Upper lobe of left lung (tissue), 6 donors: Measurements from ENCODE around the gene HERPUD2. TPM values are rescaled to one million over a fixed set of nuclear protein-coding genes. Genes with fewer than 3 reads are reported as not detected.

Experiments
- ATAC-seq, 2 donors: fragments of 200-7000 bp; cut with Tn5 transposase; one replicate each; pipeline ENCODE4 v1.9.1; 2022; ENCODE audit warnings: mild to moderate bottlenecking in 2 of 2, moderate library complexity in 2 of 2; ENCODE audit not compliant: low FRiP score in 2 of 2
- DNase-seq, 2 donors: peaks; one replicate each; pipeline ENCODE4 v3.0.0-alpha.2; 2019 to 2020
- H3K27ac ChIP-seq, 4 donors: fragments of 200-600 bp; sonication (generic); one replicate each; pipeline ENCODE4 v1.5.1; 2016 to 2019
- H3K27me3 ChIP-seq, 4 donors: fragments of 200-600 bp; sonication (generic); one replicate each; pipeline ENCODE4 v1.5.1; 2017 to 2019
- H3K36me3 ChIP-seq, 4 donors: fragments of 200-600 bp; sonication (generic); one replicate each; pipeline ENCODE4 v1.5.1; 2016 to 2019
- H3K4me1 ChIP-seq, 4 donors: fragments of 200-600 bp; sonication (generic); one replicate each; pipeline ENCODE4 v1.5.1; 2018 to 2019
- H3K4me3 ChIP-seq, 4 donors: fragments of 200-600 bp; sonication (generic); one replicate each; pipeline ENCODE4 v1.5.1; 2017 to 2019; ENCODE audit warnings: mild to moderate bottlenecking in 2 of 4, moderate library complexity in 1 of 4
- H3K9me3 ChIP-seq, 4 donors: fragments of 200-600 bp; sonication (generic); one replicate each; pipeline ENCODE4 v1.5.1; 2018 to 2019
- EP300 ChIP-seq, 4 donors: sonication (generic); formaldehyde crosslinking; IDR thresholded peaks; one replicate each; pipeline ENCODE4 v1.5.1; 2017; ENCODE audit warnings: antibody characterized with exemption in 4 of 4, control low read depth in 2 of 4
- POLR2A ChIP-seq, 4 donors: fragments of 450-650 bp; IDR thresholded peaks; one replicate each; pipeline ENCODE4 v1.5.1; 2016 to 2017; ENCODE audit warnings: antibody characterized with exemption in 4 of 4, mild to moderate bottlenecking in 2 of 4
- POLR2AphosphoS5 ChIP-seq, 2 donors: sonication (generic); formaldehyde crosslinking; IDR thresholded peaks; one replicate each; pipeline ENCODE4 v1.5.1; 2017; ENCODE audit warnings: antibody characterized with exemption in 2 of 2
- WGBS, 2 donors: methylation state at CpG; one replicate each; pipeline ENCODE4 v1.1.5; 2017 to 2018; 5-methylcytosine and 5-hydroxymethylcytosine counted together
- total RNA-seq, 6 donors: library from RNA; depleted of rRNA in 4 of 6; stranded (reverse); fragments of >200 nt in 4 of 6; gene quantifications; one replicate each; pipeline versions ENCODE4 v1.1.0 to v1.2.1, GENCODE V29; 2016 to 2021
- TF ChIP-seq, protein P1 (sequence below), 6 experiments: fragments of 450-650 bp in 4 of 6; fragments of 200-600 bp in 2 of 6; sonication (generic) in 2 of 6; IDR thresholded peaks; one replicate each; pipeline ENCODE4 v1.5.1; 2016 to 2019; ENCODE audit warnings: antibody characterized with exemption in 6 of 6
- donor health status: DM: no; HTN: no; CAD: no; lungs with moderate emphysema.
- donor health status: DM: no; HTN: yes; CAD: no; lungs with severe emphysema.

Gene HERPUD2
- total RNA-seq, 6 donors from 2014 or later, result 29.6 to 63.9 (median 42.2) TPM

DNA sequence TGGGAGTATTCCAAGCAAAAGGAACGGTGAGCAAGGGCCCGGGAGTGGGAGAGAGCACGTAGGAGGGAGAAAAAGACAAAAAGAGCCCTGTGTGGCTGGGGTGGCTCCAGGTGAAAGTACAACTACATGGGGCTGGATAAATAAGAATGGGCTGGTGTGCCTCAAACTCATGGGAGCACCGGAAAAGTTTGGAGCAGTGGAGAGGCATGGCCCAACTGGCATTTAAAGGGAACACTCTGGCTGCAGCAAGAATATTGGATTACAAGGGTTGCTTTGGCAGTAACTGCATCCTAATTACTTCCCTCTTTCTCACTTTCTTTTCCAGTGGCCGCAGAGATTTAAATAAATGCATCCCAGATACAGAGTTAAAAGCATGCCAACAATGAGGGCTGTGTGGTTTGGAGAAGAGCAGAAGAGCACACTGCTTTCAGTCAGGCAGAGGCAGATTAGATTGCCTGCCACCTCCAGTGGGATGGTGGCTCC is 39.1 kb upstream of the HERPUD2 start:
- Histone ChIP-seq H3K27me3 (no peaks in the 10 kb centered on the region), H3K27ac (no peak overlapping the region), H3K9me3 (no peaks in the 10 kb centered on the region), H3K4me3 (no peak overlapping the region), H3K36me3 (no peaks in the 10 kb centered on the region), H3K4me1 (peaks cover 0 to under 1% (median under 1%) of the 10 kb centered on the region in 4 donors)
- ATAC-seq (no peak), DNase-seq (no peak)
- 73 to 82% methylated on average over 5 of the region's 5 CpGs for WGBS, 2 donors
- TF ChIP-seq POLR2AphosphoS5 (IDR thresholded peaks at IDR 0.05), result no peak
- no peak for TF ChIP-seq EP300 (IDR thresholded peaks at IDR 0.05)
- TF ChIP-seq POLR2A (IDR thresholded peaks at IDR 0.05), result no peak
- TF ChIP-seq, protein P1, sequence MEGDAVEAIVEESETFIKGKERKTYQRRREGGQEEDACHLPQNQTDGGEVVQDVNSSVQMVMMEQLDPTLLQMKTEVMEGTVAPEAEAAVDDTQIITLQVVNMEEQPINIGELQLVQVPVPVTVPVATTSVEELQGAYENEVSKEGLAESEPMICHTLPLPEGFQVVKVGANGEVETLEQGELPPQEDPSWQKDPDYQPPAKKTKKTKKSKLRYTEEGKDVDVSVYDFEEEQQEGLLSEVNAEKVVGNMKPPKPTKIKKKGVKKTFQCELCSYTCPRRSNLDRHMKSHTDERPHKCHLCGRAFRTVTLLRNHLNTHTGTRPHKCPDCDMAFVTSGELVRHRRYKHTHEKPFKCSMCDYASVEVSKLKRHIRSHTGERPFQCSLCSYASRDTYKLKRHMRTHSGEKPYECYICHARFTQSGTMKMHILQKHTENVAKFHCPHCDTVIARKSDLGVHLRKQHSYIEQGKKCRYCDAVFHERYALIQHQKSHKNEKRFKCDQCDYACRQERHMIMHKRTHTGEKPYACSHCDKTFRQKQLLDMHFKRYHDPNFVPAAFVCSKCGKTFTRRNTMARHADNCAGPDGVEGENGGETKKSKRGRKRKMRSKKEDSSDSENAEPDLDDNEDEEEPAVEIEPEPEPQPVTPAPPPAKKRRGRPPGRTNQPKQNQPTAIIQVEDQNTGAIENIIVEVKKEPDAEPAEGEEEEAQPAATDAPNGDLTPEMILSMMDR (IDR thresholded peaks at IDR 0.05), result no peak

DNA sequence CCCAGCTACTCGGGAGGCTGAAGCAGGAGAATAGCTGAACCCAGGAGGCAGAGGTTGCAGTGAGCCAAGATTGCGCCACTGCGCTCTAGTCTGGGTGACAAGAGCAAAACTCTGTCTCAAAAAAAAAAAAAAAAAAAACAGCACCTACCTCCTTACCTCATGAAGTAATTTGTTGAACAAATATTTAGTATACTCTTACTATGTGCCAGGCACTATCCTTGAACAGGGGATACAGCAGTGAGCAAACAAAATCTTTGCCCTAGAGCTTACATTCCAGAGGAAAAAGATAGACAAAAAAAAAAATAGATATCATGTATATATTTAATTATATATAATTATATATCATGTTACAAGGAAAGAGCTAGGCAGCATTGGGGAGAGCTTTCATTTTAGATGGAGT is 36.4 kb upstream of the HERPUD2 start:
- Histone ChIP-seq H3K36me3 (no peaks in the 10 kb centered on the region), H3K4me1 (peaks cover 0 to 5% (median 2%) of the 10 kb centered on the region in 4 donors), H3K27ac (no peak overlapping the region), H3K4me3 (no peak overlapping the region), H3K27me3 (no peaks in the 10 kb centered on the region), H3K9me3 (no peaks in the 10 kb centered on the region)
- ATAC-seq (no peak), DNase-seq (no peak)
- TF ChIP-seq POLR2AphosphoS5 (IDR thresholded peaks at IDR 0.05) (no peak), POLR2A (IDR thresholded peaks at IDR 0.05) (no peak), EP300 (IDR thresholded peaks at IDR 0.05) (no peak)
- TF ChIP-seq, protein P1 (IDR thresholded peaks at IDR 0.05), result no peak
- WGBS, 2 donors, result 93 to 94% methylated on average over 3 of the region's 3 CpGs

DNA sequence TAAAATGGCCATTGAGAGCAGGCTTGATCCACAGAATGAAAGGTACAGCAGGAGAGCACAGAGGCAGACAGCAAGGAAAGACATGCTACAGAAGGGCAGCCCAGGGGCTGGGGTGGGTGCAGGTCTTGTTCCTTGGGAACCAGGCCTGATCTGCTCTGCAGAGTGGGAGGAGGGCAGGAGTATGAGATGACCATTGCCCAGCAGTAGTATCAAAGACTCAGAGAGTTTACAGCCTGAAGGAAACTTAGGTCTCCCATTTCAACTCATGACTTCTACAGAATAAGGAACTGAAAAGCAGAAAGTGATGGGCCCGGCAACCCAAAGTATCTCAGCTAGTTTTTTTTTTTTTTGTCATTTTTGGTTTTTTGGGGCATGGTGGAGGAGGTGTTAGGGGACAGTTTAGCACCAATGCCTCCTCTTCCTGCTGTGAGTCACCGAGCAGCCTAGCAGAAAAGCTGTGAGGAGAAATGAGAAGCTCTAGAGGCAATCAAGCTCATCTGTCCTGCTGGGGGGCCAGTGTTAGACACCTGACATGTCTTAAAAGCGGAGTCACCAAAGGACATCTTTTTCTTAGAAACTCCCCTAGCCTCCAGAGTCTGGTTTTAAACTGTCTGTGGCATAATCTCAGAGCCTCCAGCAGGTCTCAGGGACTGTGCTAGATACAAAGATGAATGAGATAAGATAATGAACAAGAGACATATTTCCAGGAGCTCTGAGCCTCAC is 34.3 kb upstream of the HERPUD2 start:
- 64 to 67% methylated on average over 3 of the region's 3 CpGs for WGBS, 2 donors
- H3K4me1 ChIP-seq, result peaks cover 0 to 9% (median 2%) of the 10 kb centered on the region in 4 donors
- H3K4me3 ChIP-seq, result no peak overlapping the region
- DNase-seq (peak in 1 of 2 donors; percentile 30), ATAC-seq (peak; percentile 23 to 51)
- H3K27me3 ChIP-seq, result no peaks in the 10 kb centered on the region
- no peaks in the 10 kb centered on the region for H3K36me3 ChIP-seq
- TF ChIP-seq EP300 (IDR thresholded peaks at IDR 0.05) (no peak), POLR2AphosphoS5 (IDR thresholded peaks at IDR 0.05) (no peak), POLR2A (IDR thresholded peaks at IDR 0.05) (no peak)
- TF ChIP-seq, protein P1 (IDR thresholded peaks at IDR 0.05), result no peak
- peak overlapping the region in 1 of 4 donors; percentile 46 for H3K27ac ChIP-seq
- no peaks in the 10 kb centered on the region for H3K9me3 ChIP-seq

DNA sequence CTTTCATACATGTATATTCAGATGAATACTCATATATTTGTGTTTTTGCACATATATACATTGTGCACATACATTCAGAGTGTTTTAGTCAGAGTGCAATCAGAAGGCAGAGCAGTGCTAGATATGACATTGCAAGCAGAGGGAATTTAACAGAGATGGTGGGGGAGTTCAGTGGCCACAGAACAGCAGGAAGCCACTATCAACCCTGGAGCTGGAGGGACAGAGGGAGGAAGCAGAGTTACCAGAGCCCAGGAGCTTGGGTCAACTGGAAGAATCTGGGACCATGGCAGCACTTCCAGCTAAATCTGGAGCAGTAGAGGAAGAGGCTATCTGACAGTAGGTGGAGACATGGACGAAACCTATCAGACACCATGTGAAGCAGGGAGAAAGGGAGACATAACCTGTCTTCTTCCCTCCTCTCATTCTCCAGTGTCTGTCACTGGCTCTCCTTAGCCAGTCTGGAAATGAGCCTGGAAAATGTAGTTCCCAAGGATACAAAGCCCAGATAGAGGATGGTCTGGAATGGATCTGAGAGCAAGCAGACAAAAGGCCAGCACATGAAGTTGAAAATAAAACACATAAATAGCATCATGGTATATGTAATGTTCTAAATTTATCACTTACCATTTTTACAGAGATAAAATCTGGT is 33.6 kb upstream of the HERPUD2 start:
- 71 to 74% methylated on average over 1 of the region's 1 CpG for WGBS, 2 donors
- peak overlapping the region in 1 of 4 donors; percentile 46 for H3K27ac ChIP-seq
- no peaks in the 10 kb centered on the region for H3K36me3 ChIP-seq
- H3K4me1 ChIP-seq, result peaks cover 0 to 9% (median 2%) of the 10 kb centered on the region in 4 donors
- H3K4me3 ChIP-seq, result no peak overlapping the region
- H3K27me3 ChIP-seq, result no peaks in the 10 kb centered on the region
- TF ChIP-seq, protein P1 (IDR thresholded peaks at IDR 0.05), result no peak
- no peak for TF ChIP-seq POLR2AphosphoS5 (IDR thresholded peaks at IDR 0.05)
- TF ChIP-seq EP300 (IDR thresholded peaks at IDR 0.05), result no peak
- no peak for TF ChIP-seq POLR2A (IDR thresholded peaks at IDR 0.05)
- ATAC-seq, result no peak
- no peak for DNase-seq
- no peaks in the 10 kb centered on the region for H3K9me3 ChIP-seq
